Mononuclear cell (primary cell): ENCODE results near the gene MTCL1. TPM values are rescaled to one million over a fixed set of nuclear protein-coding genes. Genes with fewer than 3 reads are reported as not detected.

ENCODE experiments used
- H3K27me3 ChIP-seq: 2 replicates; pipeline ENCODE4 v1.6.0; 2011; ENCODE audit warnings: low read length, control low read depth; ENCODE audit not compliant: insufficient read depth
- H3K4me1 ChIP-seq: 2 replicates; pipeline ENCODE4 v1.5.1; 2011; ENCODE audit warnings: mild to moderate bottlenecking, low read length, control low read depth; ENCODE audit not compliant: insufficient read depth
- H3K4me3 ChIP-seq: 2 replicates; pipeline ENCODE4 v1.5.1; 2011; ENCODE audit warnings: mild to moderate bottlenecking, low read length, moderate library complexity
- H3K9me3 ChIP-seq: 2 replicates; pipeline ENCODE4 v1.5.1; 2011; ENCODE audit warnings: low read depth, mild to moderate bottlenecking, control low read depth, low read length
- total RNA-seq: library from RNA; depleted of rRNA; stranded (reverse); fragments of >200 nt; gene quantifications from one replicate; pipeline ENCODE4 v1.2.3, GENCODE V29; 2012

The MTCL1 gene
- total RNA-seq, 1 donor: 0.63 TPM

- H3K4me3 ChIP-seq: no peak overlapping the region
- peaks cover 9% of the 10 kb centered on the region for H3K4me1 ChIP-seq
Observed at GRCh38 chr18:8741532-8741931, 36.2 kb downstream of the MTCL1 start.

DNA sequence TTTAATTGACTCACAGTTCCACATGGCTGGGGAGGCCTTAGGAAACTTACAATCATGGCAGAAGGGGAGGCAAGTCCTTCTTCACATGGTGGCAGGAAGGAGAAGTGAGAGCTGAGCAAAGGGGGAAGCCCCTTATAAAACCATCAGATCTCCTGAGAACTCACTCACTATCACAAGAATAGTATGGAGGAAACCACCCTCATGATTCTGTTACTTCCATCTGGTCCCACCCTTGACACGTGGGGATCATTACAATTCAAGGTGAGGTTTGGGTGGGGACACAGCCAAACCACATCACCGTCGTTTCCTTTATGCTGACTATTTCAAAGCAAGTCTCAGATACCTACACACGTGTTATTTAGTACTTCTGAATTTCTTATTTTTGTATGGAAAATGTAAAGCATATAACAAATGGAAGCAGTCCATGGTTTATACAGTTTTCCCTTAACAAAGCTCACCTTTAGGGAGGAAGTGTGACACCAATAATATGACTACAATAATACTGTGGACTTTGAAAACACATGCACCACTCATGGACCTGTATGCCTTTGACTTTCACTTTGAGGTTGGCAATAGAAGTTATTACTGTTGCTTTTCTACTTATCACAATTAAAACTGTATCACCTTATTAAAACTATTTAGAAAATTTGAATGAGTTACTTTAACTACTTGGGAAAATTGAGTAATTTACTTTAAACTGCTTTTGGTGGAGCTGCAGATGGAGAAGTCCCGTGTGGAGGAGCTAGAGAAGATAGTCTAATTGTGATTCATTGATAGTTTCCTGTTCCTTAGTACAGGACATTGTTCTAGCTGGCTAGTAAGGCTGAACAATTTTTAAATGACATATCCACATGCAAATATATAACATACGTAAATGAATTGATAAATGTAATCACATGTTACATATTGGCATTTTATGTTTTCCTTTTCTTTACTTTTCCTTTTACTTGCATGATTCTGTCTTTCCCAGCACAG is 37.3 kb downstream of the MTCL1 start:
- Histone ChIP-seq H3K4me1 (peaks cover 9% of the 10 kb centered on the region), H3K27me3 (no peaks in the 10 kb centered on the region), H3K9me3 (no peaks in the 10 kb centered on the region), H3K4me3 (no peak overlapping the region)

More at GRCh38 chr18:8741532-8741931, 36.2 kb downstream of the MTCL1 start:
- Histone ChIP-seq H3K27me3 (no peaks in the 10 kb centered on the region), H3K9me3 (no peaks in the 10 kb centered on the region)

DNA sequence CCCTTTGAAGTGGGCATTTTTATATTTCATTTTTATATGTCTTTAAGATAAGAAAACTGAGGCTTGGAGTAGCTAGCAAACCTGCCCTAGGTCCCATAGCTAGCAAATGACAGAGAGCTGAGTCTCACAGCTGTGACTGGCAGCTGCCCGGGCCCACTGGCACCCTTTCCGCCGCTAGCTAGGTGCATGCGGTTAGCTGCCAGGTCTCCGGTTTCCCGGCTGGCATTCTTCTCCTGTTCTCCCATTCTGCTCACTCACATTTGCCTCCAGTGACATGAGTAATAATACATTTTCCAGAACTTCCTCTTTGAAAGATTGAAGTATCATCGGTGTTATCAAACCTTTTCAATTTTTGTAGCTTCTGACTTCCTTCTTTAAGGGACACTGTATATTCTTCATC is 38.7 kb downstream of the MTCL1 start:
- peaks cover 9% of the 10 kb centered on the region for H3K4me1 ChIP-seq
- H3K9me3 ChIP-seq: no peaks in the 10 kb centered on the region
- no peak overlapping the region for H3K4me3 ChIP-seq
- H3K27me3 ChIP-seq: no peaks in the 10 kb centered on the region

DNA sequence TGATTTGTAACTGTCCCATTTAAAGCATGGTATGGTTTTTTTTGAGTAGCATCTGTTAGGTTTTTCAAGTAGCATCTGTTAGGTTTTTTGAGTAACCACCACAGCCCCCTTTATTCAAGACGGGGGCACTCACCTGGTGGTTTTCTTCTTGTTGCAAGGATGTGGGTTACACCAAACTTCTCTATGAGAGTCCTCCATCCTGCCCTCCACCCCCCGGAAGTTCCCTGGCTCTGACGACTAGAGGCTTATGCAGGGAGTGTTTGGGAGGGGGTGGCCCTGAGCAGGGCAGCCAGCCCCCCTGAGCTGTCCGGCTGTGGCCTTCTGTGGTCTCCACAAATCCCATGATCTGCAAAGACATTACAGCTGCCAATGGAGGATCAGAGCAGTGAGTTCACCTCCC is 39.3 kb downstream of the MTCL1 start:
- Histone ChIP-seq H3K9me3 (no peaks in the 10 kb centered on the region), H3K27me3 (no peaks in the 10 kb centered on the region), H3K4me3 (no peak overlapping the region), H3K4me1 (peaks cover 9% of the 10 kb centered on the region)

DNA sequence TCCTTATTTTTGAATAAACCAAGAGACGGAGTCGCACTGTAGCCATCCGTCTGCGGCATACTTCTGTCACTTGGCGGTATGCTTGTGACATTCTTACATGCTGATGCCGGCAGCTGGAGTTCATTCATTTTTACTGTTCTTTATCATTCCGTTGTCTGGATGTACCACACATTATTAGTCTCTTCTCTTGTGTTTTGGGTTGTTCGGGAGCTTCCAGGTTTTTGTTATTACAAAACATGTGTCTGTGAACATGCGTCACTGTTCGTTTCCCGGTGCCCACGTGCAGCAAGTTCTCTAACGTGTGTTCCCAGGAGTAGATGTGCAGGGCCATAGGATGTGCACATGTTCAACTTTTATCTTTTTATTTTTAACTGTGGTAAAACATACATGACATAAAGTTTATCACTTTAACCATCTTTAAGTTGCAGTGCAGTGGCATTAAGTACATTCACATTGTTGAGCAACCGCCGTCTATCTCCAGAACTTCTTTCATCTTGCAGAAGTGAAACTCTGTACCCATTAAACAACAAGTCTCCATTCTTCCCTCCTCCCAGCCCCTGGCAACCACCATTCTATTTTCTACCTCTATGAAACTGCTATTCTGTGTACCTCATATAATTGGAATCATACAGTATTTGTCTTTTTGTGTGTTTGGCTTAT is 40.1 kb downstream of the MTCL1 start:
- peaks cover 9% of the 10 kb centered on the region for H3K4me1 ChIP-seq
- no peaks in the 10 kb centered on the region for H3K27me3 ChIP-seq
- H3K4me3 ChIP-seq: no peak overlapping the region
- H3K9me3 ChIP-seq: no peaks in the 10 kb centered on the region

DNA sequence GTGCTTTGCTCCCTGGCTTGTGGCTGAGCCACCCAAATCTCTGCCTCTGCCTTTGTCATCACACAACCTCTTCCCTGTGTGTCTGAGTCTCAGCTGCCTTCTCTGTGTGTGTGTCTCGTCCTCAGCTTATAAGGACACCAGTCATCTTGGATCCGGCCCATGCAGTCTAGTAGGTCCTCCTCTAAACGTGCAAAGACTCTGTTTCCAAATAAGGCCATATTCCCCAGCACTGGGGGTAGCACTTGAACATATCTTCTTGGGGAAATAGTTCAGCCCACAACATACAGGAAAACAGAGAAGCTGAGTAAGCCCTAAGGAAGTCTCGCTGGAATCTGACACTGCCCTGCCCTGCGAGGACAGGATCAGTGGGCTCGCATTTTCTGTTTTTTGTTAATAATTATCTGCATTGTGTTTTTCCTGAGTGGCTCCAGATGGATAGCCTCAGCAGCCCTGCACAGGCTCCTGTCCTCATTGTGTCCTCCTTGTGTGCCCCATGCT is 42.1 kb downstream of the MTCL1 start:
- H3K27me3 ChIP-seq: no peaks in the 10 kb centered on the region
- H3K4me1 ChIP-seq: peaks cover 9% of the 10 kb centered on the region
- no peaks in the 10 kb centered on the region for H3K9me3 ChIP-seq
- no peak overlapping the region for H3K4me3 ChIP-seq

DNA sequence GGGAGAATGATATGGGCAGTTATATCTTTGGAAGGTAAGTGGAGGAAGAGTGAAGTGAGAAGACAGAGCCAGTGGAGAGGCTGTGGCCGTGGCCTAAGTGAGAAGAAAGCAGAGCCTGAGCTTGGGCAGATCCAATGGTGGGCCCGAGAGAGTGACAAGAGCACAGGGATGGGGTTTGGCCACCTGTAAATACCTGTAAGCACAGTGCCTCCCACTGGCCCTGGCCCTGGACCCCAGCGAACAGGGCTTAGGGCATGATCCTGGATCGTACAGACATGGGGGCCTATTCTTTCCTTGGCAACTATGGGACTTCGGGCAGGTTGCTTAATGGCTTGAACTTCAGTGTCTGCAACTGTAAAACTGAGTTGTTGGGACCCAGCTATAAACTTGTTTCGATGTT is 44.1 kb downstream of the MTCL1 start:
- no peaks in the 10 kb centered on the region for H3K27me3 ChIP-seq
- H3K4me3 ChIP-seq: no peak overlapping the region
- no peaks in the 10 kb centered on the region for H3K9me3 ChIP-seq
- peaks cover 9% of the 10 kb centered on the region for H3K4me1 ChIP-seq

DNA sequence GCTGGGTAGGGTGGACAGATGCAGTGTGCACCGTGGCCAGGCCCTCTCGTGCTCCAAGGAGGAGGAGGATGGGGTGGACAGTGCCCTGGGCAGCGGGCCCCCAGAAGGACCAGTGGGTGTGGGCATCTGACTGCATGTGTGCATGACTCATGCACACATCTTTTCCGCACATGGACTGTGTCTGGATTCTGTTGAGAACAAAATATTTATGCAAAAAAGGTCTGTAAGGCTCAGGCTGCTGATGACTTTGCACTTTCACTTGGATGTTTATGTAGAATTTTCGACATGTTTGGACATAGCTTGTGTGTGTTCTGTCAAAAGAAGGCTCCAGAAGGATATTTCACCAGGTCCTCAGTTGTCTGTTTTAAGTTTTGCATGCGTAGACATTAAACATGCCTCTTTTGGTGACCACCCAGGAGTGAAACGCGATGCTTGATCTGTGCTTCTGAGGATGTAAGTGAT is 45.6 kb downstream of the MTCL1 start:
- peaks cover 16% of the 10 kb centered on the region for H3K4me1 ChIP-seq
- no peaks in the 10 kb centered on the region for H3K9me3 ChIP-seq
- no peak overlapping the region for H3K4me3 ChIP-seq
- no peaks in the 10 kb centered on the region for H3K27me3 ChIP-seq

DNA sequence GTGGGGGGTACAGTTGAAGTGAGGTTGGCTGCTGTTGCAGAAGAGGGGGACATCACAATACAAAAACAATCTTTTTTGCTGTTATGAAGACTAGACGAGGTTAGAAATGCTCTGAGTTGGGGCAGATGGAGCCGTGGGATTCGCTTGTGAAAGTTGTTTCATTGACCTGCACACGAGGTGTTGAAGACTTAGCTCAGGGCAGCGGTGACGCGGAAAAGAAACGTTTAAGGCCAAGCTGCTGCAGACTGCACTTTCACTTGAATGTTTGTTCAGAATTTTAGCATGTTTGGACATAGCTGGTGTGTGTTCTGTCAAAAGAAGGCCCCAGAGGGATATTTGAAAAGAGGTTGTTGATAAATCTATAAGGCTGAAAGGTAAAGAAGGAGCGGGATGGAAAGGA is 46.3 kb downstream of the MTCL1 start:
- H3K4me1 ChIP-seq: peaks cover 19% of the 10 kb centered on the region
- H3K9me3 ChIP-seq: no peaks in the 10 kb centered on the region
- no peak overlapping the region for H3K4me3 ChIP-seq
- no peaks in the 10 kb centered on the region for H3K27me3 ChIP-seq

GRCh38 chr18:8752329-8752728 is 47.0 kb downstream of the MTCL1 start:
- Histone ChIP-seq H3K27me3 (no peaks in the 10 kb centered on the region), H3K4me1 (peaks cover 26% of the 10 kb centered on the region), H3K4me3 (no peak overlapping the region), H3K9me3 (no peaks in the 10 kb centered on the region)

DNA sequence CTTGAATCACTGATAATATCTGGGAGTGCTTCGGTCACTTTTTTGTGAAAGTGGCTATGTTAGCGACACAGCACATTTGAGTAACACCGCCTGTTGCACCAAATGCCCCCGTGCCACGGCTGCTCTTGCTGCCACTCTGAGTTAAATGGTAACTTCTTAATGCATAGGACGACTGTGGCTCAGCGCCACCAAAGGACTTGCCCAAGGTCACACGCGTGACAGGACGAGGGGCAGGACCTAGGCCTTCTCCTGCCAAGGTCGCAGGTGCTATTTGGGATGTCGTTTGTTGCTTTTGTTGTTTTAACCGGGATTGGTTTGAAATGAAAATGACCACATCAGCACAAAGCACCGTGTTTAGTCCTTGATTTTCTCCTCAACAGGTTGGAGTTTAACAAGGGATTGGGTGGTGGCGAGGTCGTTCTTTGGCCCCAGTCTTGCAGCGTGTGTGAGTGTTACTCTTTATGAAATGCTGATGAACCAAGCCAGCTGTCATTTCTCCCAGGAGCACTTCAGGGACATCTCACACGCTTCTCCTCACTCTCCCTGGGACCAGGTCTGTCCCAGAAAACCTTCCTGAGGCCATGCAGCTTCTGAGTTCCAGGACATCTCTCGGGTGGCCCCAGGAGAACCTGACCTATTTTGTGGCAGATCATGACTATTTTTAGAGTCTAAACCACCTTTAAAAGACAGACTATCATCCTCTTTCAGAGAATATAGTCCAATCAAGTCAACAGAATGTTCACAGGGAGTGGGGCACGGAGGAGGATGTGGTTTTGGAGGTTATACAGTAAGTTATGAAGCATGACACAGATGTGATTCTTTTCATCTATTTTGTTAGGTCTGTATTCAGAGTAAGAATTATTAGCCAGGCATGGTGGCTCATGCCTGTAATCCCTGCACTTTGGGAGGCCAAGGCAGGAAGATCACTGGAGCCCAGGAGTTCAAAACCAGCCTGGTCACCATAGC is 49.9 kb downstream of the MTCL1 start:
- H3K4me1 ChIP-seq: peaks cover 28% of the 10 kb centered on the region
- H3K27me3 ChIP-seq: no peaks in the 10 kb centered on the region
- no peak overlapping the region for H3K4me3 ChIP-seq
- no peaks in the 10 kb centered on the region for H3K9me3 ChIP-seq

- no peaks in the 10 kb centered on the region for H3K27me3 ChIP-seq
- peaks cover 28% of the 10 kb centered on the region for H3K4me1 ChIP-seq
- no peaks in the 10 kb centered on the region for H3K9me3 ChIP-seq
- no peak overlapping the region for H3K4me3 ChIP-seq
Observed at GRCh38 chr18:8756571-8756970, 51.2 kb downstream of the MTCL1 start.

DNA sequence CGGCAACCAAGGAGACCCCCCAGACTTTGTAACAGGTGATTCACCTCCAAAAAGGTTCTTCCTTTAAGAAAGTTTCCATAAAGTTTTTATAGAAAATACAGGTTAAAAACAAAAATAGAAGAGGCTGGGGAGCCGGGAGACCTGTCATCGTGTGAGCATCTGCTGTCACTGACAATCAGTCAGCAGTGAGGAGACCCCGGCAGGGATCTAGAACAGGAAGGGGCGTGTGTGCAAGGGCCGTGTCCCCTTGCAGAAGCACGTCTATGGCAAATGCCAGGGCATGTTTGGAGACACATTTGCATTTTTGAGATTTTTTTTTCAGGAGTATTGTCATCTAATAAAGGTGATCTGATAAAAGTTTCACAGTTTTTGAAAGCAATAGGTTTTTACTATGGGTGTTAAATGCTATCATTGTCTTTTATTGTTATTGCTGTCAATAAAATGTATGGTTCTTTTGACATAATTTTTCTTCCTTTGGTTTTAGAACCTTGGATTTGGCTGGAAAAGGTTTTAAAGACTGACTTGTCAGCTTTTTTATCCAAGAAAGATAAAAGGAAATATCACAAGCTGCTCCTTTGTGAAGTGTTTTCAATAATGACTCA is 52.1 kb downstream of the MTCL1 start:
- Histone ChIP-seq H3K4me3 (no peak overlapping the region), H3K4me1 (peaks cover 28% of the 10 kb centered on the region), H3K27me3 (no peaks in the 10 kb centered on the region), H3K9me3 (no peaks in the 10 kb centered on the region)

- H3K27me3 ChIP-seq: no peaks in the 10 kb centered on the region
- no peaks in the 10 kb centered on the region for H3K9me3 ChIP-seq
- H3K4me1 ChIP-seq: peaks cover 28% of the 10 kb centered on the region
- no peak overlapping the region for H3K4me3 ChIP-seq
Observed at GRCh38 chr18:8758466-8758865, 53.1 kb downstream of the MTCL1 start.
